Measurements from ENCODE around the gene FOXN1.
A peak's percentile ranks its signal among the peaks of the same experiment; 100 is the strongest.

Gene FOXN1

GRCh38 chr17:28477928-28478327, 28.2 kb upstream of the FOXN1 start:
- no peak for DNase-seq (ENCODE audit: low read depth)

DNA sequence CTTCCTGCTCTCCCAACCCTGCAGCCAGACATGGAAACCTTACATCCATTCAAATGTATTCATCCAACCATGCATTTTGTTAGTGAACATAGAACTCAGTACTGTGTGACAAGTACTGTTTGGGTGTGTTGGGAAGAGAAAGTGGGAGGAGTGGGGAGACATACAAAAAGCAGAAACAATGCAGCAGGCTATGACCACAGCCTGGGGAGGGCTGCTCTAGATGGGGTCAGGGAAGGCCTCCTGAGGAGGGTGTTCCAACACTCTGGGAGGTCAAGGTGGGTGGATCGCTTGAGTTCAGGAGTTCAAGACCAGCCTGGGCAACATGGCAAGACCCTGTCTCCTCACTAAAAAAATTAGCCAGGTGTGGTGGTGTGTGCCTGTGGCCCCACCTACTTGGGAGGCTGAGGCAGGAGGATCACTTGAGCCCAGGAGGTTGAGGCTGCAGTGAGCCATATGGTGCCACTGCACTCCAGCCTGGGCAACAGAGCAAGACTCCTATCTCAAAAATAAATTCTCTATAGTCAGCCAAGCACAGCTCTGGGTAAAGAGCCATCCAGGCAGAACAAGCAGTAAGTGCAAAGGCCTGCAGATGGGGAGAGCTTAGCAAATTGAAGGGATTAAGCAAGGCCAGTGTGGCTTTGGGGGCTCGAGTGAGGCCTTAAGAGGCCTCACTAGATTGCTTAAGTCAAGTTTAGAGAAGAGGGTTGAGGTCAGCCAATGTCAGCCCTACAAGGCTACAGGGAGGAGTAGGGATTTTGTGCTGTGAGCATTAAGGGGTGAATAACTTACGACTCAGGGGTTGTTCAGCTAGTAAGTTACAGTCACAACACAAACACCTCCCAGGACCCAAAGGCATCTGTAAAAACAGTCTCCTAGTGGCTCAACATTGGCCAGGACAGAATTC, 27.2 kb upstream of the FOXN1 start:
- peak; percentile 12 for DNase-seq (ENCODE audit: low read depth)

DNA sequence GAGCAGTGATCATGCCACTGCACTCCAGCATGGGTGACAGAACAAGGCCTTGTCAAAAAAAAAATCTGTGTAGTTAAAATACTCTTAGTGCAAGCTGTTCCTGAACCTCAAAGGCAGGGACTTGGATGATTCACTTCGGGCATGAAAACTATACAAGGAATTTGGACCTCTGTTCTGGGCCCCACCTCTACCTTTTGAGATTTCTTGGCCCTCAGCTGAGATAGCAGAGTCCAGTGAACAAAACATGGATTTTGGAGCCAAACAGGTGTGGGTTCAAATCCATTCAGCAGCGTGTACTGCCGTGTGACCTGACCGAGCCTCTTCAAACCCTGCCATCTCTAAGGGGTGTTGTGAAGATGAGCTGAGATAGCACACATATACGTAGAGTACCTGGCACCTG, 25.9 kb upstream of the FOXN1 start:
- DNase-seq (ENCODE audit: low read depth) = no peak

GRCh38 chr17:28480799-28481571, 25.2 kb upstream of the FOXN1 start:
- DNase-seq (ENCODE audit: low read depth) = no peak

GRCh38 chr17:28482551-28483199, 23.5 kb upstream of the FOXN1 start:
- DNase-seq (ENCODE audit: low read depth) = no peak

- no peak for DNase-seq (ENCODE audit: low read depth)
Observed at GRCh38 chr17:28484296-28484695, 21.9 kb upstream of the FOXN1 start.

DNA sequence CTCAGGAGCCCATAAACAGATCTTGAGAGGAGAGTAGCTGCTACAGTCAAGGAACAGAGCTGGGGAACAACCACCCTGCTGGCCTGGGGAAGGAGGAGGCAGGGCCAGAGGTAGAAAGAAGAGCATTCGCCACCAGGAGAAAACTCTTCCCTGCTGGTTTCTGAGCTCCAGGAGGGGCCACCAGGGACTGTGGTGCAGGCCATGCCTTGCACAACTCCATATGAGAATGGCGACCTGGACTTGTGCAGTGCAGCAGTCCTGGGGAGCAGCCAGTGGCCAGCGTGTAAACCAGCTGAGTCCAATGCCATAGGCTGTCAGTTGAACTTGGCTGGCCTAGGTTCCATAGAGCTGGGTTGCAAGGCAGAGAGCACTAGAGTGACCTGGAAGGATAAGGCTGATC, 21.1 kb upstream of the FOXN1 start:
- no peak for DNase-seq (ENCODE audit: low read depth)

DNA sequence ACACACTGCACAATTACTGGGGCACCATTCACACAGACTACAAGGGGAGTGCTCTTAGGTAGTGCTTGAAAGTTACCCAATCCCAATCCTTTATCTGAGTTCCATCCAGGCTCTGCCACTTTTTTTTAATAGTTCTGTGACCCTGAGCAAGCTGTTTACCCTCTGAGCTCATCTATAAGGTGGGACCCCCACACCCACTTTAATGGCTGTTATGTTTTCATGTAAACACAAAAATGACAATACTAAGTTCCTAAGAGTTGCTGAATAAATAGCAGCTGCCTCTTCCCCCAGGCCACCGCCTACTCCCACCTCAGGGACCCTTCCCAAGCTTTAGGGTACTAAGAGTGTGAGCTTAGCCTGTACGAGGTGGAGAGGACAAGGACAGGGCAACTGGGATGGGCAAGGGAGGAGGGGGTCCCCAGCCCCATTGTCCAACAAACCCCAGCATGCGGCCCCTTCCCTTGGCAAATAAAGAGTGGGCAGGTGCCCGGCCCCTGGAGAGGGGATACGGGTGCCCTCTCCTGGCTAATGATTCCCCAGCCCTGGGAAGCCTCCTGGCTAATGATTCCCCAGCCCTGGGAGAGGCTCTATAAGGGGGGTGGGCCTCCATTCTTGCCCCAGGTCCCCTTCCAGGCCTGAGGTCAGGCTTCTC, 18.1 kb upstream of the FOXN1 start:
- no peak for DNase-seq (ENCODE audit: low read depth)

DNA sequence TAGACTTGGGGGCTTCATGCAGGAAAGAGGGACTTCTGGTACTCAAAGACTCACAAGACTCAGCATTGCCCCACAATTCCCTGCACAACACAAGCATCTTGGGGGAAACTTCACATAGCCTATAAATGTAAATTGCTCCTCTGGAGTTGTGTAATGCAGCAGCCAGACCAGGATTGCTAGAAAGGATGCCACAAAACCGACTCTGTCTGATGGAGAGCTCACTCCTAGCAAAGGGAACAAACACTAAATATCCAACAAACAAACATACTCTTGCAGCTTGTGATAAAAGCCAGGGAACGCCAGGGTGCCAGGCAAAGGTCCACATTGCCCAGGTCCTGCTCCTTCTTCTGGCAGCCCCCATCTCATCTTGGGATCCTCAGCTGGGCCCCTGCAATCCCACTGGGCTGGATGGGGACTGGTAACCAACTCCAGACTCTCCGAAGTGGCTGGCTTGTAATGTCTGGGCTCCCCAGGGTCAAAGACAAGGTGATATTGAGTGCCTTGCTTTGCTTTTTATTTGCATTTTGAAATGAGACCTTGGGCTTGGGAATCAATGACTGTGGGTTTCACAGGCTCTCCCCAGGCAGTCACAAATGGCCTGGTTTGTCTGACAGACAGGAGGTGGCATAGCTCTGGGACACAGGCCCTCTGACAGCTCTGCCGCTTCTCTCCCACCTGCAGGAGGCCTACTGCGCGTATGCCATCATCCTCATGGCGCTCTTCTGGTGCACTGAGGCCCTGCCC, 17.4 kb upstream of the FOXN1 start:
- DNase-seq (ENCODE audit: low read depth) = no peak

GRCh38 chr17:28491286-28491685, 14.9 kb upstream of the FOXN1 start:
- DNase-seq (ENCODE audit: low read depth) = no peak

DNA sequence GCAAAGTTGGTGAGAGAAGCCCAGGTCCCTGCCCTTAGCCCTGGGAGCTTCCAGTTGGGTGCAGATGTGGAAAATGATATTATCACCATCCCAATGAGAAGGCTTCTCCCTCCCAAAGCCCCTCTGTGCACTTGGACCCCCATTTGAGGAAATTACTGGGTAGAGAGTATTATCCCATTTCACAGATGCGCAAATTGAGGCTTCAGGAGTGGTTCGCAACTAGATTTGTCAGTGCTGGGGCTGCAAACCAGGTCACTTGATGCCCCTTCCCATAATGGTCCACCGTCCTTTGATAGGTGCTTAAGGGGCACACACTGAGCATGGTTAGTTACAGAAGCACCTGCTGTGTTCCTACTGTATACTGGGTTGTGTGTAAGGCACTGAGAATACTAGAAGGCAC, 14.3 kb upstream of the FOXN1 start:
- DNase-seq (ENCODE audit: low read depth) = no peak

- peak; percentile 19 for DNase-seq (ENCODE audit: low read depth)
Observed at GRCh38 chr17:28492352-28493310, 13.5 kb upstream of the FOXN1 start.

DNA sequence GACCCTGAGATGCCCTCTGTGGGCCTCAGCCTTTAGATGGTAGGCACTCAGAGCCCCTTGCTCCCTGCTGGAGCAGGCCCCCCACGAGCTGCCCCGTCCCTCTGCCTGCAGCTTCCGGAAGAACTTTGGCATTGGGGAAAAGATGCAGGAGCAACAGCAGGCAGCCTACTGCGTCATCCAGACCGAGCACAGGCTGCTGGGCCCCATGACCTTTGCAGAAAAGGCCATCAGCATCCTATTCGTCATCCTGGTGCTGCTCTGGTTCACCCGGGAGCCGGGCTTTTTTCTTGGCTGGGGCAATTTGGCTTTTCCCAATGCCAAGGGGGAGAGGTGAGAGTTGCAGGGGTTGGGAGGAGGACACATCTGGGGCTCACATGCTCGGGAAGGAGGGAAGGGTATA, 12.7 kb upstream of the FOXN1 start:
- DNase-seq (ENCODE audit: low read depth) = peak; percentile 29

- peak; percentile 52 for DNase-seq (ENCODE audit: low read depth)
Observed at GRCh38 chr17:28494445-28495188, 11.5 kb upstream of the FOXN1 start.

DNA sequence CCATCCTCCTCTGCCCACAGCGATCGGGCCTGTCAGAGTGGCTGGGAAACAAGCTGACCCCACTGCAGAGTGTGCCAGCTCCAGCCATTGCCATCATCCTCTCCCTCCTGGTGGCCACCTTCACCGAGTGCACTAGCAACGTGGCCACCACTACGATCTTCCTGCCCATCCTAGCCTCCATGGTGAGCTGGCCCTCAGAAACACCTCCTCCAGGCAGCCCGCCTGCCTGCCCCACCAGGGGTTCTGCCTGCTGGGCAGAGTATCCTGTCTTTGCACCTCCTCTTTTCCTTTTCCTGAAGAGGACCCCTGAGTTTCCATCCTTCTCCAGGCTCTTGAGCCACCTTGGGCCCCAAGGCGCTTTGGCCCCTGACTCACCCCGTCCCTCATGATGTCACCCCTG, 10.5 kb upstream of the FOXN1 start:
- no peak for DNase-seq (ENCODE audit: low read depth)

DNA sequence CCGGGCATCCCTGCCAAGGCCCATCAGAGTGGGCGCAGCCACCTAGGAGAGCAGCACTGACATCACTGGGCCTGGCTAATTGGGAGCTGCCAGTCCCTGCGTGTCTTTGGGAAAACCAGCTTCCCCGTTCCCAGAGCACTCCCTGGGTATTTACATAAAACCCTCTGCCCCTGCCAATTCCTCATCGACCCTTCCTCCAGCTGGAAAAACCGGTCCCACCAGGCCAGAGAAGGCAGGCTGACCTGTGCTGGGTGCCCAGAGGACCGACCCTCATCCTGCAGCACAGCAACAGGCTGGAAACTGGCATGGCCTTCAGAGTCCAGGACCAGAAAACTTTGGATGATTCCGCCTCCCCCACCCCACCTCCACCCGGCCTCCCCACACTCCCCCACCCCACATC, 8.2 kb upstream of the FOXN1 start:
- DNase-seq (ENCODE audit: low read depth) = no peak

GRCh38 chr17:28498652-28499363, 7.3 kb upstream of the FOXN1 start:
- DNase-seq (ENCODE audit: low read depth) = no peak

DNA sequence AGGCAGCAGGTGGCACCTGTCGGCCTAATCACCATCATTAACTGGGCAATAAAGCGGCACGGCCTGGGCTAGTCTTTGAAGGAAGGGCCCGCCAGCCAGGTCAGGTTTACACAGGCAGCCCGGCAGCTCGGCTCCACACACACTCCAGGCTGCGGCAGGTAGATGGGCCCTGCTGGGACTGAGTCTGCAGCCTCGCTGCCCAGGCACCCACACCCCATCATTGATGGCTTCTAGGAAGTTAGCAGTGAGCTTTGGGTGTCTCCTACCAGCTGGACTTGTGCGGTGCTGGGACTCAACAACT, 6.8 kb upstream of the FOXN1 start:
- no peak for DNase-seq (ENCODE audit: low read depth)

GRCh38 chr17:28499684-28500357, 6.3 kb upstream of the FOXN1 start:
- no peak for DNase-seq (ENCODE audit: low read depth)

All from iris pigment epithelial cell (primary cell).